NCI-H460 (cell line): ENCODE results near the gene MDGA2. TPM values are rescaled to one million over a fixed set of nuclear protein-coding genes. Genes with fewer than 3 reads are reported as not detected.
"Not testable (repeated sequence)": the region's sequence is repeated elsewhere in the genome, so short reads cannot be mapped to it uniquely, and the experiment has no call there.

Source experiments
- DNase-seq: peaks from one replicate; pipeline ENCODE4 v3.0.0-alpha.2; 2016; ENCODE audit warnings: low read depth; ENCODE audit errors: extremely low read depth
- total RNA-seq: library from RNA; depleted of rRNA; stranded (reverse); fragments of >200 nt; shearing (Covaris generic); gene quantifications from 2 replicates; pipeline ENCODE4 v1.2.3, GENCODE V29; 2014

Gene MDGA2
- total RNA-seq, 1 experiment from 2014 or later: 0.42 TPM

- no peak for DNase-seq
Measured at GRCh38 chr14:47259796-47260195, 415.6 kb downstream of the MDGA2 start.

GRCh38 chr14:47257013-47257412, 418.4 kb downstream of the MDGA2 start:
- no peak for DNase-seq

- DNase-seq: no peak
Measured at GRCh38 chr14:47252802-47253201, 422.6 kb downstream of the MDGA2 start.

GRCh38 chr14:47246367-47246766, 429.0 kb downstream of the MDGA2 start:
- DNase-seq: no peak

- DNase-seq: not testable (repeated sequence)
Measured at GRCh38 chr14:47242579-47242978, 432.8 kb downstream of the MDGA2 start.

GRCh38 chr14:47240748-47241437, 434.5 kb downstream of the MDGA2 start:
- no peak for DNase-seq

GRCh38 chr14:47235619-47236018, 439.8 kb downstream of the MDGA2 start:
- no peak for DNase-seq

GRCh38 chr14:47226877-47227520, 448.4 kb downstream of the MDGA2 start:
- no peak for DNase-seq

GRCh38 chr14:47223656-47224055, 451.7 kb downstream of the MDGA2 start:
- no peak for DNase-seq

GRCh38 chr14:47220096-47220495, 455.3 kb downstream of the MDGA2 start:
- DNase-seq: no peak

GRCh38 chr14:47211263-47211662, 464.1 kb downstream of the MDGA2 start:
- no peak for DNase-seq

GRCh38 chr14:47210099-47210498, 465.3 kb downstream of the MDGA2 start:
- DNase-seq: no peak

- no peak for DNase-seq
Measured at GRCh38 chr14:47208434-47208833, 467.0 kb downstream of the MDGA2 start.

GRCh38 chr14:47207617-47208016, 467.8 kb downstream of the MDGA2 start:
- no peak for DNase-seq

GRCh38 chr14:47200740-47201139, 474.7 kb downstream of the MDGA2 start:
- DNase-seq: no peak

GRCh38 chr14:47195582-47195981, 479.8 kb downstream of the MDGA2 start:
- no peak for DNase-seq

GRCh38 chr14:47194055-47194454, 481.4 kb downstream of the MDGA2 start:
- DNase-seq: no peak

- DNase-seq: not testable (repeated sequence)
Measured at GRCh38 chr14:47192203-47192602, 483.2 kb downstream of the MDGA2 start.

- DNase-seq: no peak
Measured at GRCh38 chr14:47191700-47192099, 483.7 kb downstream of the MDGA2 start.

- DNase-seq: no peak
Measured at GRCh38 chr14:47189911-47190484, 485.4 kb downstream of the MDGA2 start.

GRCh38 chr14:47186486-47186885, 488.9 kb downstream of the MDGA2 start:
- no peak for DNase-seq

- DNase-seq: no peak
Measured at GRCh38 chr14:47179906-47180305, 495.5 kb downstream of the MDGA2 start.
